HG03460 (cell line): ENCODE measurements around the gene TEX22.
"Not testable (repeated sequence)": the region's sequence is repeated elsewhere in the genome, so short reads cannot be mapped to it uniquely, and the experiment has no call there.

Experiments
- ATAC-seq: cut with Tn5 transposase; IDR thresholded peaks from one replicate; pipeline ENCODE4 v1.9.1; 2021; ENCODE audit not compliant: unreplicated experiment

The TEX22 gene

GRCh38 chr14:105398044-105398725, at the start of gene TEX22:
TEX22 (plus strand) TSS chr14:105398538; CDS start chr14:105399341, 803 bp downstream.
- ATAC-seq, result peak; percentile 73

GRCh38 chr14:105348945-105349699, 49.2 kb upstream of the TEX22 start:
- ATAC-seq, result no peak

DNA sequence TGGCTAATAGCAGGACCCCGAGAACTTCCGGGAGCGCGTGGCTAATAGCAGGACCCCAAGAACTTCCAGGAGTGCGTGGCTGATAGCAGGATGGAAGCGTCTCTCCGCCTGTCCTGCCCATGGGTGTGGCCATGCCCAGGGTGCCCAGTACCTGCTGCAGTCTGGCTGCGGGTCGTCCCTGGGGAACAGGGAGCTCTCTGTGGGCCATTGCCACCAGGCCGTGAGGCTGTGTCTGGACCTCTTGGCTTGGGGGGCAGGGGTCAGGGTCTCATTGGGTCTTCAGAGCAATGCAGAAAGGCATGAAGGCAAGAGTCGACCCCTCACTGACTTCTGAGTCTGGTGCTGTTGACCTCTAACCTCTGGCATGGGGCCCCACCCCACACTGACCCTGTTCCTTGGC, 48.3 kb upstream of the TEX22 start:
- ATAC-seq, result no peak

- ATAC-seq, result no peak
These were observed 47.7 kb upstream of the TEX22 start for GRCh38 chr14:105350450-105351244.

DNA sequence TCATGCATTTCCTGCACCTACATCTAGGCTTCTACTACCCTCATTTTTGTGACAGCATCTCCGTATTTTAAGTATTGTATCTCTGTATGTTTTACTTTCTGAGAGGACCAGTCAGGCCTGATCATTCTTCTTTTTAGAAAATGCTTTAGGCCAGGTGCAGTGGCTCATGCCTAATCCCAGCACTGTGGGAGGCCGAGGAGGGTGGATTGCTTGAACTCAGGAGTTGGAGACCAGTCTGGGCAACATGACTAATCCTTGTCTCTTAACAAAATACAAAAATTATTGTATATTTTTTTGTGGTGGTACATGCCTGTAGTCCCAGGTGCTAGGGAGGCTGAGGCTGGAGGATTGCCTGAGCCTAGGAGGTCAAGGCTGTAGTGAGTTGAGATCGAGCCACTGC, 46.9 kb upstream of the TEX22 start:
- ATAC-seq, result no peak

DNA sequence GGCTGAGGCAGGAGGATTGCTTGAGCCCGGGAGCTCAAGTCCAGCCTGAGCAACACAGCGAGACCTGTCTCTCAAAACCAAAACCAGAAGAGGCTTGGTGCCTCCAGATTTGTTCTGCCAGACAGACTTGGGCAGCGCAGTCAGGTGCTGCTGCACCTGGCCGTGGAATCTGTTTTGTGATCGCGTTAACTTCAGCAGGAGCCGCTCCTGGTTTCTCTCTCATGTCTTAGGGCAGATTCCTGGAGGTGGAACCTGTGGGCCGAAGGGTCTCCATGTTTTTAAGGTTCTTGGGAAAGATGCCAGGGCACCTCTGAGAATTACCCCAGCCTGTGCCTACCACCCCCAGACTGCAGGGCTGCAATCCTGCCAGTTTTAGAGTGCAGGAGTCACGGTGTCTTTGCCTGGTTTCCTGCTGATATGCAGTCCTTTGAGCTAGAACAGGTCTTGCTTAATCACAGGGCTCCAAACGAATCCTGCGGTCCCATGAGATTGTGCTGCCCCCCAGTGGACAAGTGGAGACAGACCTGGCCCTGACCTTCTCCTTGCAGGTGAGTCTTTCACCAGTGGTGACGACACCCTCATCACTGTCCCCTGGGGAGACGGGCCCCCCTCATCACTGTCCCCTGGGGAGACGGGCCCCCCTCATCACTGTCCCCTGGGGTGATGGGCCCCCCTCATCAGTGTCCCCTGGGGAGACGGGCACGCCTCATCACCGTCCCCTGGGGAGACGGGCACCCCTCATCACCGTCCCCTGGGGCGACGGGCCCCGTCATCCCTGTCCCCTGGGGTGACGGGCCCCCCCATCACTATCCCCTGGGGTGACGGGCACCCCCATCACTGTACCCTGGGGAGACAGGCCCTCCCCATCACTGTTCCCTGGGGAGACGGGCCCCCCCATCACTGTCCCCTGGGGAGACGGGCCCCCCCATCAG, 46.2 kb upstream of the TEX22 start:
- no peak for ATAC-seq

DNA sequence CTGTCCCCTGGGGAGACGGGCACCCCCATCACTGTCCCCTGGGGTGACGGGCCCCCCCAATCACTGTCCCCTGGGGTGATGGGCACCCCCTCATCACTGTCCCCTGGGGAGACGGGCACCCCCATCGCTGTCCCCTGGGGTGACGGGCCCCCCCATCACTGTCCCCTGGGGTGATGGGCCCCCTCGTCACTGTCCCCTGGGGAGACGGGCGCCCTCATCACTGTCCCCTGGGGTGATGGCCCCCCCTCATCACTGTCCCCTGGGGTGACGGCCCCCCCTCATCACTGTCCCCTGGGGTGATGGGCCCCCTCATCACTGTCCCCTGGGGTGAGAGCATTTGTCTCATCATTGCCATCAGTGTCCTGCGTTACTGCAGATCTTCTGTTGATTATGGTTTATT, 45.2 kb upstream of the TEX22 start:
- ATAC-seq, result no peak

GRCh38 chr14:105354541-105354940, 43.8 kb upstream of the TEX22 start:
- ATAC-seq, result no peak

GRCh38 chr14:105355049-105355575, 43.2 kb upstream of the TEX22 start:
- no peak for ATAC-seq

DNA sequence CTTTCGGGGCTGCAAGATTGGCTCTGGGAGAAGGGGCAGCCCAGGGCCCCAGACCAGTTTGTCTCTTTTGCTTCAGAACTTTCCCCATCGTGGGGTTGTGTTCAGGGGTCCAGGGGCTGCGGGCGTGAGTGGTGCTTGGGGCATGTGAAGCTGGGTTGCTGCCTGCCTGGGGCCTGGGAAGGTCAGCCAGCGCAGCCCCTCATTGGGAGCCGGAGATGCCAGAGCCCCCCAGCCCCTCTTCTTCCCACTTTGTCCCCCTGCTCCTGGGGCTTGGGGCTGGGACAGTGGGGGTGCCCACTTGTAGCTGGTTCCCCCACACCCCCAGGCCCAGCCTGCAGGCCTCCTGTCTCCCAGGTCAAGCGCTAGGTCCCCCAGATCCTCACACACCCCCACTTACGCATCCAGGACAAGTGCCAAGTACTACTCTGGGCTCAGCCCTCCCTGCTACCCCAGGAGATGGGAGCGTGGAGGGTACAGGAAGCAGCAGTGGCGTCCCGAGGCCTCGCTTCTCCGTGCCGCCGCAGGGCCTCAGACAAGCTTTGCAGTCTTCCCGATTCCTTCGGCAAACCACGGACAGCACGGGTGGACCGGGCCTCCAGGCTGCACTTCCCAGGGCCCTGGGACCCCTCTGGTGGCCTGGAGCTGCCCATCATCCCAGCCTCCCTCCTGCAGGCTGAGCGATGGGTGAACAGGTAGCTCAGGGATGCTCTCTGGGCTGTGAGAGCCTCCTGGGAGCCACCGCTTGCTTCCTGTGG, 42.3 kb upstream of the TEX22 start:
- ATAC-seq, result no peak

- ATAC-seq, result no peak
These were observed 41.4 kb upstream of the TEX22 start for GRCh38 chr14:105356927-105357326.

DNA sequence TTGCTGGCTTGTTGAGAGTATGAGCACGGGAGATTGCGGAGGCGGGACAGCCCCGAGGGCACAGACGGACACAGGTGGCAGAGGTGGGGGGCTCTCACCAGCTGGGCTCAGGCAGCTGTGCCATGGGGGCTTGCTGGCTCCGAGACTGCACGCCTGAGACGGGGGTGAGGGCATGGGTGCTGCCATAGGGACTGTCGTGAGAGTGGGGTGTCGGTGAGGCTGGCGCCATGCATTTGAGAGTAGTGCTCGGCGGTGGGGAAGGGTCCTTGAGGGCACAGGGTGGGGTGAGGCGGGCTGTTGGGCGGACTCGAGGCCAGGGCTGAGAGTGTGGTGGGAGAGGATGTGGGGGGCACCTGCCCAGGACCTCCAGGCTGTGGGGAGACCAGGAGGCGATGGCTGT, 40.7 kb upstream of the TEX22 start:
- ATAC-seq, result no peak

GRCh38 chr14:105358140-105358846, 40.0 kb upstream of the TEX22 start:
- no peak for ATAC-seq

GRCh38 chr14:105358943-105359342, 39.4 kb upstream of the TEX22 start:
- ATAC-seq, result no peak

DNA sequence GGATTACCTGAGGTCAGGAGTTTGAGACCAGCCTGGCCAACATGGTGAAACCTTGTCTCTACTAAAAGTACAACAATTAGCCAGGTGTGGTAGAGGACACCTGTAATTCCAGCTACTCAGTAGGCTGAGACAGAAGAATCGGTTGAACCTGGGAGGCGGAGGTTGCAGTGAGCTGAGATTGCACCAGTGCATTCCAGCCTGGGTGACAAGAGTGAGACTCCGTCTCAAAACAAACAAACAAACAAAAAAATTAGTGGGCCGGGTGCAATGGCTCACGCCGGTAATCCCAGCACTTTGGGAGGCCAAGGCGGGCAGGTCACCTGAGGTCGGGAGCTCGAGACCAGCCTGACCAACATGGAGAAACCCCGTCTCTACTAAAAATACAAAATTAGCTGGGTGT, 36.9 kb upstream of the TEX22 start:
- not testable (repeated sequence) for ATAC-seq

DNA sequence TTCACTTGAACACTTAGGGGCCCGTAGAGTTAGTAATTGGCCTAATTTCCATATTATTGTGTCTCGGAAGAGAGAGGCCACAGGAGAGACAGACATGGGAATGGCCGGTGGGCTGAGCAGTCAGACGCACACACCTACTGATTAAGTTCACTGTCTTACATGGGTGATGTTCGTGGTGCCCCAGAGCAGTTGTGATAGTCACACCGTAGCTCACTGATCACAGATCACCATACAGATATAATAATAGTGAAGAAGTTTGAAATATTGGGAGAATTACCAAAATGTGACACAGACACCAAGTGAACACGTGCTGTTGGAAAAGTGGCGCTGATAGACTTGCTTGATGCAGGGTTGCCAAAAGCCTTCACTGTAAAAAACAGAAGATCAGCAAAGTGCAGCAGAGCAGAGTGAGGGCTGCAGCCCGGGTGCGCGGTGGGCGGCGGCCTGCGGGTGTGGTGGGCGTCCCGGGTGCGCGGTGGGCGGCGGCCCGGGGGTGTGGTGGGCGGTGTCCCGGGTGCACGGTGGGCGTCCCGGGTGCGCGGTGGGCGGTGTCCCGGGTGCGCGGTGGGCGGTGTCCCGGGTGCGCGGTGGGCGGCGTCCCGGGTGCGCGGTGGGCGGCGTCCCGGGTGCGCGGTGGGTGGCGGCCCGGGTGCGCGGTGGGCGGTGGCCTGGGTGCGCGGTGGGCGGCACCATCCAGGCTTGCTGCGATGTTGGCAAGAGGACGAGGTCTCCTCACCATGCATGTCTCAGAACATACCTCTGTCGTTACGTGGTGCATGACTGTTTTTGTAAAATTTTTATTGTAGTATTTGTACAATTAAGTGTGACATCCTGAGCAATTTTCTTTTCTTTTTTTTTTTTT, 34.3 kb upstream of the TEX22 start:
- no peak for ATAC-seq

- ATAC-seq, result no peak
These were observed 33.2 kb upstream of the TEX22 start for GRCh38 chr14:105365101-105365500.

DNA sequence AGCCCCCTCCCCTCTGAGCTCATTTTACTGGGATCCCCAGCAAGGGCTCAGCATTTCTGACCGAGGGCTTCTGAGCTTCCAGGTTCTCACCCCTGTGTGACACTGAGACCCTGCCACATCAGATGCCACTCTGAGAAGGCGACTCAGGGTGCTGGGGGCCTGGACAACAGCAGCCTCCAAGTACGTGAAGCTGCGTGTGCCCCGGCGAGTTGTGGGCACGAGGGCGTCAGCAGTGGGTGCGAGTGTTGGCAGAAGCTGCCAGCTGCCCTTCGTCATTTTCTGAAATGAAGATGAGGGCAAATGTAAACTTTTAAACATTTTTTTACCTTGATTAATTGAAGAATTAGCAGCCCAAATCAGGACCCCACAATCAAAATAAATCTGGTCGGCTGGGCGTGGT, 32.7 kb upstream of the TEX22 start:
- ATAC-seq, result no peak
